GM21367 (cell line): Measurements from ENCODE around the gene ATAD3A.
"Not testable (repeated sequence)": the region's sequence is repeated elsewhere in the genome, so short reads cannot be mapped to it uniquely, and the experiment has no call there.

Experiments
- ATAC-seq: cut with Tn5 transposase; IDR thresholded peaks from one replicate; pipeline ENCODE4 v1.9.1; 2021; ENCODE audit not compliant: unreplicated experiment

Gene ATAD3A

DNA sequence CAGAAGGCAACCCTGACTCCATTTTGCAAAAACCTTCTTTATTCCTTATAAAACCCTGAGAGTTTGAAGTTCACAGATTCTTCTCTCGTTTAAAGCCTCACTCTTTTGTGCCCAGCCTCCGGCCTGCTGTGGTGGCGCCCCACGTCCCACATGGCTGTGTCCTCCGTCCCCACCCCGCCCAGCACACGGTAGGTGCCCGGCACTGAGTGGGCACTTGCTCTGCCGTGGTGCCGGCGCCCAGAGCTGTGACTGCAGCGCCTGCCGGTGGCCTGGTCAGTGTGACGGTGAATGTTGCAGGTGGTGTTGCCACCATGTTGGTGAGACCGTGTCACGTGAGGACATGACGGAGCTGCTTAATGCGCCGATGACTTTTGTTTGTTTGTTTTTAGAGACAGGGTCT is 9.4 kb downstream of the ATAD3A start:
- no peak for ATAC-seq

GRCh38 chr1:1522536-1522935 is 10.6 kb downstream of the ATAD3A start:
- ATAC-seq, result not testable (repeated sequence)

DNA sequence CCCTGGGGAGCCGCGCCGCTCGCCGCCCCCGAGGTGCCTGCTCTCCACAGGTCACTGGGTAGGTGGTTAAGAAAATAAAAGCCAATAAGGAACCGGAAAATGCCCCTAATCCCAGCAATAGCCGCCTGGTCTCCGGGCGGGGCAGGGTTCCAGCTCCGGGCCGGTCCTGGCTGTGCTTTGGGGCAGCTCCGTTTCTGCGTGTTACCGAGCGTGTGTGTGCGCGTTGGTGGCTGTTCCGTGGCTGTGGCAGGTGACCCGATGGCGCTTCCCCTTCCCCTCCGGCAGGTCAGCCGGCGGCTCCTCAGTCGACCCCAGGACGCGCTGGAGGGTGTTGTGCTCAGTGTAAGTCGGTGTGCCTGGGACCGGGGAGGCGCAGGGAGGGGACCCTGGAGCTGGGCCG is 11.3 kb downstream of the ATAD3A start:
- ATAC-seq, result not testable (repeated sequence)

DNA sequence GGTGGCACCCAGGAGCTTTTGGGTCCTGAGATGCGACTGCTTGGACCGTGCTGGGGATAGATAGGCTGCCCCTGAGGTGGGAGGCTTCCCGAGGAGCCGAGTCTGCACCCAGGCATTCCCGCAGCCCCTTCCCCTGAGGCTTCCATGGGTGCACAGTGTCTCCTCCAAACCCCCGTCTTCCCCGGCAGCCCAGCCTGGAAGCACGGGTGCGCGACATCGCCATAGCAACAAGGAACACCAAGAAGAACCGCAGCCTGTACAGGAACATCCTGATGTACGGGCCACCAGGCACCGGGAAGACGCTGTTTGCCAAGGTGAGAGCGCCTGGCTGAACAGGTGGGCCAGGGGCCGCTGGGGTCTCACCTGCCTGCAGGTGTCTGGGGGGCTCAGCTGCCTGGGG is 11.7 kb downstream of the ATAD3A start:
- ATAC-seq, result not testable (repeated sequence)

- ATAC-seq, result not testable (repeated sequence)
These were observed 12.9 kb downstream of the ATAD3A start for GRCh38 chr1:1524750-1525383.

GRCh38 chr1:1526476-1526875 is 14.5 kb downstream of the ATAD3A start:
- not testable (repeated sequence) for ATAC-seq

- no peak for ATAC-seq
These were observed 15.3 kb downstream of the ATAD3A start for GRCh38 chr1:1527092-1527816.

GRCh38 chr1:1528301-1529267 is 16.6 kb downstream of the ATAD3A start:
- no peak for ATAC-seq

- no peak for ATAC-seq
These were observed 17.4 kb downstream of the ATAD3A start for GRCh38 chr1:1529321-1529720.

DNA sequence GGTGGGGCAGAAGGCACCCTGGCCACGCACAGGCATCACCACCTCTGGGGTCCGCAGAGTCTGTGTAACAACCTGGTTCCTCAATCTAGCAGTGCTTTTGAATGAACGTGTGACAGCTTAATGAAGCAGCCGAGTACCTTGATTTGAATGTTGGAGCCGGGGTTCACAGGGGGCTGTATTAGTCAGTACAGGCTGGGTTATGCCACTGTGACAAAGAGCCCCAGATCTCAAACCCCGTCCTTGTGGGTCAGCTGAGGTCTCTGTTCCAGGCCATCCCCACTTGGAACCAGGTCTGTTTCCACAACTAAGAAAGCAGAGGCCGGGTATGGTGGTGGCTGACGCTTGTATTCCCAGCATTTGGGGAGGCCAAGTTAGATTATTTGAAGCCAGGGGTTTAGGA is 18.0 kb downstream of the ATAD3A start:
- ATAC-seq, result no peak

DNA sequence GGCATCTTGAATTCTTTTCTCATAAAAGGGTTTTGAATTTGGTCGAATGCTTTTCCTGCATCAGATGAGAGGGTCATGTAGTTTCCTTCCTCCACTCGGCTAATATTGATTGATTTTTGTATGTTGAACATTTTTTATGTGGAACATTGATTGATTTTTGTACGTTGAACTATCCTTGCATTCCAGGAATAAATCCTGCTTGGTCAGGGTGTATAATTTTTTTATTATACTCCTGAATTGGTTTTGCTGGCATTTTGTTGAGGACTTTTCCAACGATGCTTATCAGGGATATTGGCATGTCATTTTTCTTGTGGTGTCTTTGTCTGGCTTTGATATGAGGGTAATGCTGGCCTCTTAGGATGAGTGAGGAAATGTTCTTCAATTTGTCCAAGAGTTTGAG is 20.0 kb downstream of the ATAD3A start:
- no peak for ATAC-seq

DNA sequence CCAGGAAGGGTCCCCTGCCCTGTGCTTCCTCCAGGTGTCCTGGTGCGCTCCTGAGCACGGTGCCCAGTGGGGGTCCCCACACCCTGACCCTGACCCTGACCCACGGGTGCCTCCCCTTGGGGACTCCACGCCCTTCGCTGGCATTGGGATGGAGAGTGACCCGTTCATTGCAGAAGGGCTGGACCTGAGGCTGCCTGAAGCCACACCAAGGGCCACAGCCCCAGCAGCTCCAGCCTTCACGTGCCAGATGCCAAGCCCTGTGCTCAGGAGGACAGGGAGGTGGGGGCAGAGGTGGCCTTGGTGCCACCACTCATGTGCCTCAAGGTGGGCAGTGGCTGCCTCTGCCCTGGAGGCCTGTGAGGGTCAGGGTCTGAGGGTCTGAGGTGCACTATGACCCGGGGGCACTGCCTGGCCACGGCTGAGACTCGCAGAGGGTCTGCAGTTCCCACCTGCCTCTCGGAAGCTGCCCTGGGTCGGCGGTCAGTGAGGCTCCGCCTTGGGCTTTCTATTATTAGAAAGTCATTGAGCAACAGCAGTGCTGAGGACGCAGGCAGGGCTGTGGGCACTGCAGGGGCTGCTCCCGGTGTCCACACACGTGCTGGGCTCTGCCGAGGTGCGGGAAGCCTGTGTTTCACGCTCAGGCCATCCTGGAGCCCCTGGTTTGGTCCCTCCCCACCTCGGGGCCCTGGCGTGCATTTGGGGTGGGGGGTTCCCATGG is 21.4 kb downstream of the ATAD3A start:
- ATAC-seq, result not testable (repeated sequence)

GRCh38 chr1:1533894-1534291 is 21.9 kb downstream of the ATAD3A start:
- not testable (repeated sequence) for ATAC-seq

- no peak for ATAC-seq
These were observed 22.6 kb downstream of the ATAD3A start for GRCh38 chr1:1534401-1535154.

DNA sequence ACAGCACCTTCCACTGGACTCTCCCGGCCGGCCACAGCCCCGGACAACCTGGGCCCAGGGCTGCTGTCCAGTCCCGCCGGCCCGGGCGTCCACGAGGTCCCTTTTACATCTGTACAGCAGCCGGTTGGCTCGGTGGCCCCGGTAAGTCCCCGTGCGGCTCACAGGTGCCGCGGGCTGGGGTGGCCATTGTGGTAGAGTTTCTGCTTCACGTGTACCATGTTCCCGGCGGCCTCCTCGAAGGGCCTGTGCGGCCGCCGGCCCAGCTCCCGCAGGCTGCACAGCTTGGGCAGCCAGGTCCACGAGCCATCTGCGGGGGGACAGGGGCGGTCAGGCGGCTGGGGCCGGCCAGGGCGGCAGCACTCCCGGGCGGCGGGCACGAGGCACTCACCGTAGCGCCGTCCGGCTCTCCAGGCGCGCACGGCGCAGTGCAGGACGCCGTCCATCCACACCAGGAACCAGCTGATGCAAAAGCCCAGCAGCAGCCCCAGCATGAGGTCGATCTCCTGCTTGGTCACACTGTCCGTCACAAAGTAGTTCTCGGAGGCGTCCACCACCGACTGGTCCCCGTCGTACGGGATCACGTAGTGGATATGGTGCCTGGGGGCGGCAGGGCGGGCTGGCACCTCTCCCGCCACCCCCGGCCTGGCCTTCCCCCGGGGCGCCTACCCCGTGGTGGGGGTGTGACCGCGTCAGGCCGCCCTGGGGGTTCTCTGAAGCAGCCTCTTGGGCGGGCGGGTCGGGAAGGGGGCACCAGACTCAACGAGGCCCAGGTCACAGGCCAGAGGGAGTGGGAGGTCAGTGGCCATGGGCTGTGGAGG is 23.4 kb downstream of the ATAD3A start:
- no peak for ATAC-seq

DNA sequence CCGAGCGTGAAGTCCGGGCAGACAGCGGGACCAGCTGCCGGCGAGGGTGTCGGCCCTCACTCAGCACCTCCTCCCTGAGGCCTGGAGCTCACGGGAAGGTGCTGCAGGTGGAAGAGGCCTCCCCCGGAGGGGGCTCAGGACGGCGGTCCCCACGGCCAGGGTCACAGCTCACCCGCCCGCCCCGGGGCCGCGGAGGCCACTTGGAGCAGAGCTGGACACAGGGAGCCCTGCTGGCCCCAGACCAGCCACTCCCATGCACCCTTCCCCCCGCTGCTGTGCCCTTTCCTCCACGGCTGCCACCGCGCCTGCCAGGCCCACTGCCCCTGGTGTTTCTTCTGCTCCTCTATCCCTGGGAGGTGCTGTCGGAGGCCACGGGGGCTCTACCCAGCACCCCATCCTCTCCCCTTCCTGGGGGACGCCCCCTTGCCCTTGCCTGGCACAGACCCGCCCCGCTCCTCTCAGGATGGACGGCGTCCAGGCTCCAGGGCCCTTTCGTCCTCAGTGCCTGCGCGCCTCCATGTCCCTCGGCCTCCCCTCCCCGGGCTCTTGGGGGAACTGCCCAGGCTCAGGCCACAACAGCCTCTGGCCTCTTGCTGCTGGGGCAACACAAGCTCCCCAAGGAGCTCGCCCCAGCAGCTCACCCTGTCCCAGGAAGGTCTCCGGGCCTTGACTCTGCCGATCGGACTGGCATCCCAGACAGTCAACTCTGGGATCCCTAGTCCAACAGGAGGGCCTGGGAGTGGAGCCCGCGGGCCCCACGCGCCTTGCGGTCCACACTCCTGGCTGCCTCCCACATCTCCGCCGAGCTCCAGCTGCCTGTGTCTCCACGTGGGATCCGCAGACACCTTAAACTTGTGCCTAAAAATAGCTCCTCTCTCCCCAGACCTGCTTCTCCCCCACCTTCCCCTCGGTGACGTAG is 24.3 kb downstream of the ATAD3A start:
- no peak for ATAC-seq

- ATAC-seq, result no peak
These were observed 25.1 kb downstream of the ATAD3A start for GRCh38 chr1:1536938-1537546.
